ENCODE data around the gene EIF5B. TPM values are rescaled to one million over a fixed set of nuclear protein-coding genes. Genes with fewer than 3 reads are reported as not detected.

Gene EIF5B
- total and polyA plus RNA-seq, 2 of the 8 experiments (the other 6 are each of a cell fraction or from before 2014, with no cell fraction given) = 10.7 to 64.5 TPM

- TF ChIP-seq CEBPB (IDR thresholded peaks at IDR 0.05; ENCODE audit: low read depth, low read length) (peak; percentile 98), MAX (IDR thresholded peaks at IDR 0.05) (peak; percentile 68), GABPA (IDR thresholded peaks at IDR 0.05; ENCODE audit: borderline replicate concordance, insufficient read depth, low read length) (peak; percentile 89; the same call in 1 of the 2 replicates), ZNF274 (IDR thresholded peaks at IDR 0.05; ENCODE audit: borderline replicate concordance, extremely low read depth, low read length) (no peak), ATF3 (IDR thresholded peaks at IDR 0.05; ENCODE audit: insufficient read depth, low read depth, low read length) (no peak), KDM4A (IDR thresholded peaks at IDR 0.05; ENCODE audit: low read depth, low read length, severe bottlenecking) (peak; percentile 93), TCF12 (IDR thresholded peaks at IDR 0.05; ENCODE audit: low read depth, low read length) (0 out of 2 replicates have a peak, but pooled peaks have one; percentile 21), YY1 (IDR thresholded peaks at IDR 0.05; ENCODE audit: low read depth, low read length) (peak; percentile 62; the same call in 1 of the 2 replicates), GTF2F1 (IDR thresholded peaks at IDR 0.05; ENCODE audit: borderline replicate concordance, low read depth, low read length) (no peak)
These were observed 1.0 kb upstream of the EIF5B start, which contains the start of gene TXNDC9 (continued) for GRCh38 chr2:99335911-99336803.

Data from H1 (cell line).